COR-L47 (cell line): ENCODE results near the gene GATA5.

Source experiments
- DNase-seq: peaks from one replicate; lab custom pipeline; 2025; lab: John Stamatoyannopoulos, UW

The GATA5 gene

DNA sequence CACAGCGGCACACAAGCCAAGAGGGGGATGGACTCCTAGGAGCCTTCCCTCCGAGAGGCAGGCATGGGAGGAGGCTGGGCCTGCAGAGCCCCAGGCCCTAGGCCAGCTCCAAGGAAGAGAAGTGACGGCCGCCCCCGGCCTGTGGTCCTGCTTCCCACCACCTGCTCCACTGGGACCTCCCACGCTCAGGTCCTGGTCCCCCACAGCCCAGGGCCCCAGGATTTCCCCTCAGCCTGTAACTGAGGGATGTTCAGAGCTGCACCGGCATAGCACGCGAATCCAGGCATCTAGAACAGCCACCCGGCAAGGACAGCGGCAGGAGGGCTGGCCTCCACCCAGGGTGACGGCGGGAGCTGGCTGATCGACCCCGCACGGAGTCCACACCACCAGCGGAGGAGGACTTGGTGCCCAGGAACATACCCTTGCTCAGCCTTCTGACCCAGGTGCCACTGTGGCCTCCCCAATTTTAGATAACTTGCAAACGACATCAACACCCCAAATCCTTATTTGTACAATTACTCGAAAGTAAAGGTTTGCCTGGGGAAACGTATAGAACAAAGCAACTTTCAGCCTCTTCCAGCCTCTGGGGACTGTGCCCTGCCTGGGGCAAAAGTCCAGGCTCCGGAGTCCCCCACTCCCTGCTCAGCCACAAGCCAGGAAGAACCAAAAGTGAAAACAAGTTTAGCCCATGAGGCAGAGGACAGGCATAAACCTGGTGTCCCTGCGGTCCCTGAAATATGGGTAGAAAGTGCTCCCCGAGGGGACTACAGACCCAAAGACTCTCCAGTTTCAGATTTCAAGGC, 3.5 kb downstream of the GATA5 start:
- no peak for DNase-seq

DNA sequence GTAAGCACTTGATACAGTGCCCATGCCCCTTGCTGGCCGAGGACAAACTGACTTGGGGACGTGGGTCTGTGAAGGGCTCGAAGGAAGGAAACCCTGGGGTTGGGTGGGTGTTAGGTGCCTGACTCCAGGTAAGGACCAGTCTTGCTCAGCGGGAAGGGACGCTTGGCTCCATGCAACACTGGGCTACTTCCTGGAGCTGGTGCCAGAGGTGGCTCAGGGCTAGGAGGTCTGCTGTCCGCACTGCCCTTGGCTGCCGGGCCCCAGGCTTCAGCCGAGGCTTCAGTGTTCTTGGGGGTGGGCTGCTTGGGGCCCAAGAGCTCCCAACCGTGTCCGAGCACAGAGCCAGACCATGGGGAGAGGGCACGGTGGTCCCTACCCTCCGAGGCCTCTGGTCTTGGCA, 5.3 kb downstream of the GATA5 start:
- DNase-seq = no peak

DNA sequence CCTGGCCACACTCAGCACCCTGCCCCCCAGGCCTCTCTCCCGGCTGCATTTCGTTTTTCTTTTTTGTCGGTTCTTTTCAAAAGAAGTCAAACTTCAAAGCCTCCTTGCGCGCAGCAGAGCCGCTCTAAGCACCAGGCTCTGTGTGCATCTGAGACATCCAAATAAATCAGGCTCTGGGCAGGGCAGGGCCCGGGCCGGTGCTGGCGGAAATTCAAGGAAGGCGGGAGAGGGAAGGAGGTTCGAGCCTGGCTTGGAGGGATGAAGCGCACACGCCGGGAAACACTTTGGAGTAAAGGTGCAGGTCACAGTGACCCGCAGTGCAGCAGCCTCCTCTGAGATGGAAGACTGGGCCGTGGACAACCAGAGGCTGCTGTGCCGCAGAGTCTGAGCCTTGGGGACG, 5.8 kb downstream of the GATA5 start:
- DNase-seq = no peak

DNA sequence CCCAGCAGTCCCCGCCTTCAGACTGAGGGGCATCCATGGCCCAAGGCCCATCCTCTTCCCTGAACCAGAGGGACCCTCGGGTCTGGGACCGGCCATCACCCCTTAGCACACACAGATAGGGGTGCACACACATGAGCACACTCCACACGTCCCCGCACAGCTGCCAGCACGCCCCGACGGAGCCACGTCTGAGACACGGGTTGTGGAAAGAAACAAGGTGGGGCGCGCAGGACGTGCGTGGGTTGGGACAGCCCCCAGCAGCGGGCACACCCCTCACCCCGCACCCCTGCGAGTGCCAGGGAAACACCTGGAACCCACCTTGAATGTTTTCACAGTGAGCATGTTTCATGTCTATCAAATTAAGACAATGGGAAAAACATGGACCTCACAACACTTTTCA, 6.4 kb downstream of the GATA5 start:
- DNase-seq = no peak

DNA sequence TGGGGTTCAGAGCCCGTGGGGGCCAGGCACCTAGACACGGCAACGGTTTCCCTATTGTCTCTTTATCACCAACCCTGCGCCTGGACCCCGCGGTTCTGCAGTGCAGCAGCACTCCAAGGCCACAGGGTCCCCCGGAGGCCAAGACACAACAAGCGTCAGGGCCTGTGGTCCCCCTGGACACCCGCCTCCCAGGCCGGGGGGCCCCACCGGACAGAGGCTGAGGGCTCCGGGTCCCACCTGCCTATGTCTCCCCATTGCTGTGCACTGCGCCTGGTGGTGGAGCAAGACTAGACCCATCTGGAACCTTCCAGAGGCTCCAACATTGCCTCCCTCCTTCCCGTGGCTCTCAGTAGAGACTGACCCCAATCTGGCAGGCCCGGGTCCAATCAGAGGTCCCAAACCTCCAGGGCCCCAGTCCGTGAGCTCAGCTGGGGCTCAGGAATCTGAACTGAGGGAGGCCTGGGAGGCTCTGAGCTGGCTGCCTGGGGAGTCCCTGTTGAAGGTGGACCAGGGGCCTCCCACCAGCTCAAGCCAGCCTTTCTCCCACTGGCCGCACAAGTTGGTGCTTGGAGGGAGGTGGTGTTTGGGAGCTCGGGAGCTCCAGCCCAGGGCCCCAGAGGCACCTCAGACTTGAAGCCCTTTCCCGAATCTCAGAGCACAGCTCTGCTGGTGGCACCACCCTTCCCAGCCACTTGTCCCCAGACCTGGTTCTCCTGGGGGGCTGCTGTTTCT, 8.8 kb downstream of the GATA5 start:
- DNase-seq = no peak

DNA sequence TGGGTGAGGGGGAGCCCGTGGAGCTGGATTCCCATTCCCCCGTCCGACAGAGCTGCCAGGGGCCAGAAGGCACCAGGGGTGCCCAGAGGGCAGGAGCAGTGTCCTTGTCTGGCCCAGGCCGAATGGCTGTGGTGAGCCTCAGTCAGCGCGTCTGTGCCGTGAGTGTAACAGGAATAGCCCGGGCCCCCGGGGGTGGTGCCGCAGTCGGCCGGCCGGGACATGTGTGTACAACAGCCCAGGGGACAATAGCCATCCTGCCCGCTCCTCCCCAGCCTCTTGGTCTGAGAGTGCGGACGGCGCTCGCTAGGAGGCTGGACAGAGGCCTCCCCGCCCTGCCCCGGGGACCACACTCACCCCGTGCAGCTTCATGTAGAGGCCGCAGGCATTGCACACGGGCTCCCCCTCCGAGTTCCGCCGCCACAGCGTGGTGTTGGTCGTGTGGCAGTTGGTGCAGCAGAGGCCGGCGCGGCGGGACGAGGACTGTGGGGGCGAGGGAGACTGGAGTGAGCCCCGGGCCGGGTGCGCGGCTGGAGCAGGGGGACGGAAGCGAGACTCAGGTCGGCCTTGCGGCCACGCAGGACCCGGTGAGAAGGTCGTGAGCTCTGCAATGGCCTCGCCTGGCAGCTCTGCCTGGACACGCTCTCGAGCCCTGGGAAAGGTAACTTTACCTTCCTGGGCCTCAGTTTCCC, 9.6 kb downstream of the GATA5 start:
- no peak for DNase-seq

DNA sequence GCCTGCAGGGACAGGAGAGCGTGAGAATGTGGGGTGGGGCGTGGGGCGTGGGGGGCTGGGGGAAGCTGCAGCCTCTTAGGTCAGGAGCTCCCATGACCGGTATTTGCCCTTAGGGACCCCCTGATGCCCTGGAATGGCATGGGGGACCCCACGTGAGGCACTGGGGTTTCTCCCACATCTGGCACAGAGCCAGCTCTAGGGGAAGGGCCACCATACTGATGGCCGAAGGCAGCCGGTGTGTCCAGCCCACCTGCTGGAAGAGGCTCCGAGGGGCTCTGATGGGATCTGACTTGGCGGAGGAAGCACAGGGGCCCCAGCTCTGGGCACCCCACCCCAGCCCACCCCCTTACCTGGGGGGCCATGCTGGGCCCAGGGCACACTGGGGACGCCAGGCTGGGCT, 10.8 kb downstream of the GATA5 start:
- DNase-seq = no peak

DNA sequence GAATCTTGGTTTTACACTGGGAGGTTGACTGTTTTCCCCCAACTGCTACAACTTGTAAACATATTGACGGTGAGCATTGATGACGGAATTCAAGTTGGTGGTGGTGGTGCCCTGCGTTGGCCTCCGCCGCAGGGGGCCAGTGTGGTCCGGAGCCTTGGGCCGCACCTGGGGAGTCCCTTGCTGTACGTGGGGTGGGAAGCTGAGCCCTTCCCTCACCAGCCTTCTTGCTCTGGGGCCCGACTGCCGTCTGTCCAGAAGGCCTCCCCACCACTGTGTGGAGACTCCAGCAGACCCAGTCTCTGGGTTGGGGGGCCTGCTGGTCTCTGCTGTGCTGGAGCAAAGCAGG, 11.4 kb downstream of the GATA5 start:
- DNase-seq = no peak

DNA sequence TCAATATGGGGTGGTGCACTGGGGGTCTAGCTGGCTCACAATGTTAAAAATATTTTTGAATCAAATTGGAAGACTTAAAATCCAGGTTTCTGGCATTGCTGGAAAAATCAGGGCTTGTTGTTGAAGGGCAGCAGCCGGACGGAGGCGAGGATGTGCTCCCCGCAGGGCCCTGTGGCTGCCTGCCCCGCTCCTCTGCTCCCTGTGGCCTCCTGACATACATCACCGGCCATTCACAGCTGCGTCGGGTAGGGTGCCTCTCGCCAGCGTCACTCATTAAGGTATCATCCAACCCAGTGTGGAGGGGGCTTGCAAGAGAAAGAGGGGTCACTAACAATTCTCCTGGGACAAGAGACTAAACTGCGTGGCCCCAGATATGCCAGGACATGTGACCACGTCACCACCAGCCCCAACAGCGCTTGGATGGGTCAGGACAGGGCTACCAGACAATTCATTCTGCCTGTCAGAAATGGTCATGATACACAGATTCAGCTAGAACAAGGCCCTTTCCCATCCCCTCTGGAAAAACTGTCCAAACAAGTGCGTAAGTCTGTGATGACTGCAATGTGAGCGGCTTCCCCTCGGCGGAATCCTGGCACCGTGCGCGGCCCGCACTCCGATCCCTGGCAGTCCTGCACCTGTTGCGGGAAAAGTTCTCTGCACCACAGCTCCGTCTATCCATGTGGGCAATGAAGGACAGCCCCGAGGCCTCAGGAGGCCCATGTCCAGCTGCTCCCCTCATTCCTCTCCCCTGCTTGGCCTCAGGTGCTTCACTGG, 12.0 kb downstream of the GATA5 start:
- DNase-seq = no peak

DNA sequence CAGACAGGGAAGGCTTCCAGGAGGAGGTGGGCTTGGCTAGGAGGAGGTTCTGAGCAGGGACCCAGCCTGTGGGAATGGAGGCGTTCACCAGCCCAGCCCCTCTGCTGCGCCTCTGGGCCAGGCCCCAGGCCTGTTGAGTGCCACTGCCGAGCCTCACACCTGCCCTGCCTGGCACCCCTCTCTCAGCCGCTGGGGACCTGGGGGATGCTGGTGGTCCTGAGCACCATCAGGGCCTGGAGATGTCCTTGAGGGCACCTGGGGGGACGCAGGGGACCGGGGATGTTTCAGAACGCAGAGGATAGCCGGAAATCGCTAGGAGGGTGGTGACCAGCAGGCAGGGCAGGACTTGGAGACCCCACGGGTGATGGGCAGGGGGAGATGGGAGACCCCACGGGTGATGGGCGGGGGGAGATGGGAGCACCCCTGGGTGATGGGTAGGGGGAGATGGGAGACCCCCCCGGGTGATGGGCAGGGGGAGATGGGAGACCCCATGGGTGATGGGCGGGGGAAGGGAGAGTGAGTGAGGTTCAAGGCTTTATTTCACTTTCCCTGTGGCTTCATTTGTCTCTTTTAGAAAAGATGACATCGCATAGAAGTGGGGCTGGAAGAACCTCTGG, 12.7 kb downstream of the GATA5 start:
- DNase-seq = no peak

DNA sequence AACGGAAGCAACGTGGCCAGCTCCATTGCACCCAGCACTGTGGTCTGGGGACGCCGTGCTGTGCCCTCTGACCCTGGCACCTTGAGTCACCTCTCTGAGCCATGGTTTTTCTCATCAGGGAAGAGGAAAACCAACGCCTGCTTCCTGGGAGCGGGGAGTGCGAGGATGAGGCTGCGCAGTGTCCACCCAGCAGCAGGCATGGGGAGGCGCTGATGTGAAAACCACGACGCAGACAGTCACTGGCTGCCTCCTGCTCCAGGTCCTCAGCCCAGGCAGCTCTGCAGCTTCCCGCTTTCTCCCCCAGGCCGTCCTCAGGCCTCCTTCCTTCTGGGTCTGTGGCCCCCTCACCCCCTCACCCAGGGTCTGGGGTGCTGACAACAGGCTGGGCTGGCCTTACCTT, 14.0 kb downstream of the GATA5 start:
- no peak for DNase-seq

DNA sequence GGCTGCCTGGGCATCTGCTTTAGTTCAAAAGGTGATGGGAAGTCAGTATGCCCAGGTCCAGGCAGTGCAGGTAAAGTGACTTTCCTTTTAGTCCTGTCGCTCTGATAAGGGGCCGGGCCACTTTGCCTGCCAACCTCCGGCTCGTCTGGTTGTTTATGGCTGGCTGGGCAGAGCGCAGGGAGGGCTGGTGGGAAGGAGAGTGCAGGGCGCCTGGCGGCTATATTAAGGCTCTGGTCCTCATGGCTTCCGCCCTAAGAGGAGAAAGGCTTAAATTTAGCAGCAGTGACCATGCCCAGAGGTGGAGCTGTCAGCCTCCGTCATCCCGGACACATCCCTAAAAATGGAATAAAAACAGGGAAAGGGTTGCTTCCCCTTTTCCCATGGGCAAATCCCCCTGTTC, 14.6 kb downstream of the GATA5 start:
- DNase-seq = no peak

DNA sequence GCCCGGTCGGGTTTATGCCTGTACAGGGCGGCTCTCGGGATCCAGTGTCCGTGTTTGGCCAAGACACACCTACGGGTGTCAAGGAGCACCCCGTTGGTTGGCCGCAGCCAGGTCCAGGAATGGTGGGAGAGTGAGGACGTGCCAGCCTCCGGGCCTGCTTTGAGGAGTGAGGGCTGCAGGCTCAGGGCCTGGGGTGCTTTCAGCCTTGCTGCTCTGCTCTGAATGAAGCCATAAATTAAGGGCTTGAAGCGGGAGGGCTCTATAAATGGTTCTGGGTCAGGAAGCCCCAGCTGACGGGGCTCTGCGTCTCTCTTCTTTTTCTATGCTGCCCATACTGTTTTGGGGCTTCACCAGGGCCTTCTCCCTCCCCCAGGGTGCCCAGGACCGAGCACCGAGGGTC, 15.1 kb downstream of the GATA5 start:
- no peak for DNase-seq

DNA sequence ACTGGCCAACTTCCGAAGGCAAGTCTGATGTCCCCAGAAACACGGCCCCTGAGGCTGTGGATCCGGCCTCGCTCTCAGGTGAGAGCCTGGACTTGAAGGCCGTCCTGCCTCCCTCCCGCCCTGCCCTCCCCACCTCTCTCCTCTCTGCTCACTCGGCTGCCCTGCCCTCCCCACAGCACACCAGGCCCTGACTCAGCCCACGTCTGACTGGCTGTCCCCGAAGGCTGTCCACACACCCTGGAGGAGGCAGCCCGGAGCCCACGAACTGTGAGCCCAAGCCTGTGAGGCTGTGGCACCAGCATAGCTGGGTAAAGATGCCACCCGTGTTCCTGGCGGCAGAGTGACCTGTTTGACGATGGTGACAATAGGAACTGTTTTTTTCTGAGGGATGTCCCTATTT, 16.3 kb downstream of the GATA5 start:
- DNase-seq = no peak

DNA sequence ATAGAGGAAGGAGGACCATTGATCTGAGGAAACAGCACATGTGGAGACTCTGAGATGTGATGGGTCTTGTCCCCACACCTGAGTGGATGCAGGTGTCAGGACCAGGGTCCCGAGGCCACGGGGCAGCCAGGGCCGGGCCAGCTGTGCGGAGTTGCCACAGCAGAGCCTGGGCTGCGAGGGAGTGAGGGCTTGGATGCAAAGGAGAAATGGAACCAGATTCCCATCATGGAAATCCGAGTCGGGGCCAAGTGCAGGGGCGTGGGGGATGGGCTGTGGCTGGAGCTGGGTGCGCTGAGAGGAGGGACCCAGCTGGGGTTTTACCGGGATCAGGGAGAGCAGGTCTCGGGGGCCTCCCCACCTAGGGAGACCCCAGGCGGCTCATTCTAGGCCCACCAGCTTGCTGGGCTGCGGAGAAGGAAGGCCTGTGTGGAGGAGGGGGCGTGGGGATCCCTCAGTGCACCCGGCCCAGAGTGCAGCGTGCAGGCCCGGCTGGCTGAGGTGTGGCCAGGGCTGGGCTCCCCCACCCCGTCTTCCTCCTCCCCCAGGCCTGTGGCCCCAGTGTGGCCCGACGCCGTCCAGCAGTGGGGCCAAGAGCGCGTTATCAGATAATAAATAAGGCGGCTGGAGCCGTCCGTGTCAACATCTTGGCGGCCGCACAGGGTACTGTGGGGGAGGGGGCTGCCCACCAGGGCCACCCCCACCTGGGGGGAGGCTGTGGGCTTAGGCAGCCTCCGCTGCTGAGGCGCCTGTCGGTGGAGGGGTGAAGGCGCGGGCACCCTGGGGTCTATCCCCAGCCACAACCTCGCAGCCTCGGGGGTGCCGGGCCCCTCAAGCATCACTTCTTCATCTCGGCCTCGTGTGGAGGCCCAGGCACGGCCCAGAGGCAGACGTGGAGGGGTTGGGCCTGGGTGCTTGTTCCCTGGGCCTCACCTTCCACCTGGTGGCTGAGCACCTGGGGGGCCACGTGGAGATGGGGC, 17.2 kb downstream of the GATA5 start:
- DNase-seq = no peak

DNA sequence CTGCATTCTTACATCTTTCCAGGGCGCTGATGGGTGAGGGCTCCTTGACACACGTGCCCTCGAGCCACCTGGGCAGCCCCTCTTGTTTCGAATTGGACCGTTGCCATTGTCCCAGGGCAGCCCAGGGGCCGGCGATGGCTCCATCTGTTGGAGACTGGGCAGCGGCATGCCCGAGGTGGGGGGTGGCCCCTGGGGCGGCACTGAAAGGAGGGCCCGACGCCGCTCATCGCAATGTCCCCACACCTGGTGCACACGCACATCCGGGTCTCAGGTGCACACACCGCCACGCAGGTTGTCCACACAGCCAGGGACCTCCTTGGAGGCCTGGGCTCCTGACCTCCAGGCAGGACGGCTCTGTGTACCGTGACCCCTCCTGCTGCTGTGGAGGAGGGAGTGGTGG, 18.0 kb downstream of the GATA5 start:
- DNase-seq = no peak

DNA sequence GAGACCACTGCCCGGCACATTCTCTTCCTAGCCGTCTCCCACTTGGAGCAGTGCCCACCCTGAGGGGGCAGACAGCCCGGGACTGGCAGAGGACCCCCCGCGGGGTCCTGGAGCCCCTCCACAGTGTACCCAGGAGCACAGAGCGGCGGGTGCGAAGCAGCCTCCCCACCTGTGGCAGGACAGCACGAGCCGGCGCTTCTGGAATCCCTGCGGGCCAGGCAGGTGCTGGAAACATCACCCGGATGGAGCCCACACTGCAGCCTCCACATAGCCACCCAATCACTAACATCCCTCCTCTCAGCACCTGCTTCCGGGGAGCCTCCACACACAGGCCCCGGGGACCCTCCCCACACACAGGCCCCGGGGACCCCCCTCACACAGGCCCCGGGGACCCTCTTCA, 18.7 kb downstream of the GATA5 start:
- DNase-seq = no peak

DNA sequence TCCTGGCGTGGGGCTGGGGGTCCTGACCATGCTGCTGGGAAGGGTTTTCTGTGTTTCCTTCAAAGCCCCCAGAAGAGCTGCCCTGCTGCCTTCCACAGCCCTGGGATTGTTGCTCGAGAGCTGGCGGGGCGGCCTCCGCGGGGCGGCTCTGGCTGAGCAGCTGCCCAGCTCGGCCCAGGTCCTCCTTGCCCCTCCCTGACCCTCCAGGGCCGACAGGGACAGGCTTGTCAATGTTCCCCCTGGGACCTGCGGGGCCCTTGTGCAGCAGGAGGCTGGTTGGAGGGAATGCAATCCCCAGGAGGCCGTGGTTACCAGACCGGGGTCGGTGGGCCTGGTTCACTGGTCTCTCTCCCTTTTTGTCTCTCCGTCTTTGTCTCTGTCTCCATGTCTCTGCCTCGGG, 19.9 kb downstream of the GATA5 start:
- no peak for DNase-seq

DNA sequence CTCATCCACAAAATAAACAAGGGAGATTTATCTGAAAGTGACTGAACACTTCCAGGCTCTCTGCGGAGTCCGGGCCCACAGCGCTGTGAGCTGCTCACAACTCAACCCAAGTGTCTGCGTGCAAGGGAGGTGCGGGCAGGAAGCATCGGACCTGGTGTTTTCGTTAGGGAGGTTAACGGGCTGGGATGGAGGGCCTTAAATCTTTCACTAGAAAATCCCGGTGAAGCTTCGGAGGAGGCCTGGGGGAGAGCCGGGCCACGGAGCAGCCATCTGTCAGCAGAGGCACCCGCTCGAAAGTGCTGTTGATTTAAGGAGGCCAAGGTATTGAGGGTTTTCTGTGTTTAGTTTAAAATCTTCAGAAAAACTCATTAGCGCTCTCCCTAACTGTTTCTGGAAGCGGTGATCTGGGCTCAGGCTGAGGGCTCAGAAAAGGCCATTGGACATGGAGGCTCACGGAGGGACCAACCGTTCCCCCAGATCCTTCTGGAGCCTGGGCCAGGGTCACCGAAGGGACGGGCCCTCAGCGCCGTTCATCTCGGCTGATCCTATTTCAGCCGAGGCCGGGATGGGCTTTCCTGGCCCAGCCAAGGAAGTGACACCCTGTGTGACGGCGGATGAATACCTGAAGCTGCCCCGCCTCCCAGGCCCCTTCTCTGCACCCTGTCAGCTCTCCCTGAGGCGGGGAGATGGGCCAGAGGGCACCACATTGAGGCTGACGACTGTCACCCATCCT, 20.7 kb downstream of the GATA5 start:
- DNase-seq = no peak

DNA sequence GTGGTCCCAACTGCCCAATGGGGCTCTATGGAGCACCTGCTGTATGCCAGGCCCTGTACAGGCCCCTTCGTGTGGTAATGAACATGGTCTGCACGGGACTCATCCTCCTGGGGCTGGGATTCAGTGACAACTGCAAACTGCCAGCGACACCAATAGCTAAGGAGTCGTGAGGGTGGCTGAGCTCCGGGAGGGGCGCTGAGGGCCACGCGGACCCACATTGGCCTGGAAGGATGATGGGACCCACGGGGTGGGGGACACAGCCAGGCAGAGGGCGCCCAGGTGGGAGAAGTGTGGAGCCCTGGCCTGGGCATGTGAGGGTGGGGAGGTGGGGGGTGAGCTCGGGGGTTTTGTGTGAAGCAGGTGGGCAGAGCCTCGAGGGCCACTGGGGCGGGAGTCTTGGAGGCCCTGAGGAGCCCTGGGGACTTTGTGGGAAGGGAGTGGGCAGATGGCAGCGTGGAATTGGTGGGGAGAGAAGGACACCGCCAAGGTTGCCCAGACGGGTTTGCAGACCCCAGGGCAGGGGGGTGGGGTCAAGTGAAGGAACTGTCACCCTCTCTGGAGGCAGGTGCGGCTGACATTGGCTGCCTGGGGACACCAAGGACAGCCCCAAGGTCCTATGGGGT, 22.5 kb downstream of the GATA5 start:
- DNase-seq = no peak
